ENCODE data around the gene SAMD11. TPM values are rescaled to one million over a fixed set of nuclear protein-coding genes. Genes with fewer than 3 reads are reported as not detected.
"Not testable (repeated sequence)": the region's sequence is repeated elsewhere in the genome, so short reads cannot be mapped to it uniquely, and the experiment has no call there.

The SAMD11 gene
- total RNA-seq, 1 donor from 2014 or later = 15.0 TPM

GRCh38 chr1:974687-975328, 51.1 kb downstream of the SAMD11 start:
- DNase-seq (ENCODE audit: low spot score) = no peak

GRCh38 chr1:975365-975764, 51.6 kb downstream of the SAMD11 start:
- DNase-seq (ENCODE audit: low spot score) = no peak

- peak; percentile 69 for DNase-seq (ENCODE audit: low spot score)
Observed at GRCh38 chr1:975896-976683, 52.4 kb downstream of the SAMD11 start.

GRCh38 chr1:976791-977190, 53.1 kb downstream of the SAMD11 start:
- DNase-seq (ENCODE audit: low spot score) = not testable (repeated sequence)

- no peak for DNase-seq (ENCODE audit: low spot score)
Observed at GRCh38 chr1:978069-978834, 54.5 kb downstream of the SAMD11 start.

GRCh38 chr1:978835-979743, 55.4 kb downstream of the SAMD11 start:
- DNase-seq (ENCODE audit: low spot score) = no peak

- no peak for DNase-seq (ENCODE audit: low spot score)
Observed at GRCh38 chr1:979744-980072, 56.0 kb downstream of the SAMD11 start.

- no peak for DNase-seq (ENCODE audit: low spot score)
Observed at GRCh38 chr1:980137-980571, 56.4 kb downstream of the SAMD11 start.

- DNase-seq (ENCODE audit: low spot score) = no peak
Observed at GRCh38 chr1:980602-981395, 57.1 kb downstream of the SAMD11 start.

GRCh38 chr1:981491-981954, 57.8 kb downstream of the SAMD11 start:
- DNase-seq (ENCODE audit: low spot score) = no peak

GRCh38 chr1:981955-982558, 58.3 kb downstream of the SAMD11 start, which contains the start of gene PERM1:
PERM1 (minus strand) TSS chr1:982093; CDS start chr1:981029, 1,064 bp downstream.
- no peak for DNase-seq (ENCODE audit: low spot score)

GRCh38 chr1:982765-983436, 59.2 kb downstream of the SAMD11 start:
- no peak for DNase-seq (ENCODE audit: low spot score)

- no peak for DNase-seq (ENCODE audit: low spot score)
Observed at GRCh38 chr1:983798-984475, 60.2 kb downstream of the SAMD11 start.

- no peak for DNase-seq (ENCODE audit: low spot score)
Observed at GRCh38 chr1:984476-984814, 60.7 kb downstream of the SAMD11 start.

GRCh38 chr1:985126-985525, 61.4 kb downstream of the SAMD11 start:
- no peak for DNase-seq (ENCODE audit: low spot score)

- not testable (repeated sequence) for DNase-seq (ENCODE audit: low spot score)
Observed at GRCh38 chr1:988061-988460, 64.3 kb downstream of the SAMD11 start.

- not testable (repeated sequence) for DNase-seq (ENCODE audit: low spot score)
Observed at GRCh38 chr1:991275-991674, 67.6 kb downstream of the SAMD11 start.

GRCh38 chr1:991895-992294, 68.2 kb downstream of the SAMD11 start:
- DNase-seq (ENCODE audit: low spot score) = no peak

- DNase-seq (ENCODE audit: low spot score) = no peak
Observed at GRCh38 chr1:992362-992761, 68.6 kb downstream of the SAMD11 start.

Measured in mucosa of gallbladder (tissue), 1 donor.